OCI-LY3 (cell line): ENCODE results near the gene GLRA1.

Source experiments
- EZH2phosphoT487 ChIP-seq: fragments of 200-600 bp; shearing (Covaris generic); IDR thresholded peaks from 2 replicates; pipeline ENCODE4 v1.6.1; 2018; ENCODE audit warnings: antibody characterized with exemption, mixed run types, low read depth
- TF ChIP-seq, protein P1 (sequence below): fragments of 200-600, 300-600 bp; sonication (generic); IDR thresholded peaks from 2 replicates; pipeline ENCODE4 v1.5.1; 2014; ENCODE audit warnings: antibody characterized with exemption, low read length, low read depth

GRCh38 chr5:151810449-151810848 is 114.2 kb downstream of the GLRA1 start:
- TF ChIP-seq, protein P1, sequence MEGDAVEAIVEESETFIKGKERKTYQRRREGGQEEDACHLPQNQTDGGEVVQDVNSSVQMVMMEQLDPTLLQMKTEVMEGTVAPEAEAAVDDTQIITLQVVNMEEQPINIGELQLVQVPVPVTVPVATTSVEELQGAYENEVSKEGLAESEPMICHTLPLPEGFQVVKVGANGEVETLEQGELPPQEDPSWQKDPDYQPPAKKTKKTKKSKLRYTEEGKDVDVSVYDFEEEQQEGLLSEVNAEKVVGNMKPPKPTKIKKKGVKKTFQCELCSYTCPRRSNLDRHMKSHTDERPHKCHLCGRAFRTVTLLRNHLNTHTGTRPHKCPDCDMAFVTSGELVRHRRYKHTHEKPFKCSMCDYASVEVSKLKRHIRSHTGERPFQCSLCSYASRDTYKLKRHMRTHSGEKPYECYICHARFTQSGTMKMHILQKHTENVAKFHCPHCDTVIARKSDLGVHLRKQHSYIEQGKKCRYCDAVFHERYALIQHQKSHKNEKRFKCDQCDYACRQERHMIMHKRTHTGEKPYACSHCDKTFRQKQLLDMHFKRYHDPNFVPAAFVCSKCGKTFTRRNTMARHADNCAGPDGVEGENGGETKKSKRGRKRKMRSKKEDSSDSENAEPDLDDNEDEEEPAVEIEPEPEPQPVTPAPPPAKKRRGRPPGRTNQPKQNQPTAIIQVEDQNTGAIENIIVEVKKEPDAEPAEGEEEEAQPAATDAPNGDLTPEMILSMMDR = no peak
- TF ChIP-seq EZH2phosphoT487 = no peak
